LNCaP clone FGC (cell line): Measurements from ENCODE around the gene HLA-B.
"Not testable (repeated sequence)": the region's sequence is repeated elsewhere in the genome, so short reads cannot be mapped to it uniquely, and the experiment has no call there.

ENCODE experiments used
- DNase-seq: peaks from one replicate; pipeline ENCODE4 v3.0.0-alpha.2; 2011; ENCODE audit warnings: low read depth
- H3K4me3 ChIP-seq: 2 replicates; pipeline ENCODE4 v1.5.1; 2011; ENCODE audit warnings: mild to moderate bottlenecking, low read depth, low read length, control low read depth
- TF ChIP-seq, protein P1 (sequence below): IDR thresholded peaks from 2 replicates; pipeline ENCODE4 v1.5.1; 2012; ENCODE audit warnings: mild to moderate bottlenecking; ENCODE audit not compliant: control insufficient read depth, insufficient read depth; ENCODE audit errors: extremely low read depth

Gene HLA-B

DNA sequence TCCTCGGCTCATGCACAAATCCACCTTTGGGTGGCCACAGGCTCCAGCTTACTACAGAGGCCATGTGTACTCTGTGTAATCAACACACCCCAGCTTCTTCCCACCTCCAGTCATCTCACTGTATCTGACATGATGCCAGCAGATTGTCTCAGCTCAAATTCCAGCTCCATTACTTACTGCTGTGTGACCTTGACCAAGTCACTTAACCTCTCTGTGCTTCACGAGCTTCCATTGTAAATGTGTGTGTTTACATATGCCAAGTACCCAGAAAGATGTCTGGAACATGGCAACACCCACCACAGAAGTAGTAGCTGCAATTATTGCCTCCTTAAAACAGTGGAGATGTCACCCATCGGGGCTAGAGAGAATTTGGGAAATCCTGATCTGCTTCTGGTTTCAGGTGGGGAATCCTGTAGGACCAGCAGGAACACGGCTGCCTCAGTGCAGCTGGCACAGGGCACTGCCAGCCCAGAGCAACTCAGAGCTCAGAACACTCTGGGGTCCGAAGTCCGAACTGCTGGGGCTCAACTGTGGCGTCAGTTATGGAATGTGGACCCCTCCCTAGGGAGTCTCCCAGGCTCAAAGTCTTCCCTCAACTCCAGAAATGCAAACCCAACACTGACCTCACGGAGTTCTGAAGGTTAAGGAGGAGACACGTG is 21.2 kb upstream of the HLA-B start:
- DNase-seq: no peak
- H3K4me3 ChIP-seq: no peak overlapping the region
- TF ChIP-seq, protein P1, sequence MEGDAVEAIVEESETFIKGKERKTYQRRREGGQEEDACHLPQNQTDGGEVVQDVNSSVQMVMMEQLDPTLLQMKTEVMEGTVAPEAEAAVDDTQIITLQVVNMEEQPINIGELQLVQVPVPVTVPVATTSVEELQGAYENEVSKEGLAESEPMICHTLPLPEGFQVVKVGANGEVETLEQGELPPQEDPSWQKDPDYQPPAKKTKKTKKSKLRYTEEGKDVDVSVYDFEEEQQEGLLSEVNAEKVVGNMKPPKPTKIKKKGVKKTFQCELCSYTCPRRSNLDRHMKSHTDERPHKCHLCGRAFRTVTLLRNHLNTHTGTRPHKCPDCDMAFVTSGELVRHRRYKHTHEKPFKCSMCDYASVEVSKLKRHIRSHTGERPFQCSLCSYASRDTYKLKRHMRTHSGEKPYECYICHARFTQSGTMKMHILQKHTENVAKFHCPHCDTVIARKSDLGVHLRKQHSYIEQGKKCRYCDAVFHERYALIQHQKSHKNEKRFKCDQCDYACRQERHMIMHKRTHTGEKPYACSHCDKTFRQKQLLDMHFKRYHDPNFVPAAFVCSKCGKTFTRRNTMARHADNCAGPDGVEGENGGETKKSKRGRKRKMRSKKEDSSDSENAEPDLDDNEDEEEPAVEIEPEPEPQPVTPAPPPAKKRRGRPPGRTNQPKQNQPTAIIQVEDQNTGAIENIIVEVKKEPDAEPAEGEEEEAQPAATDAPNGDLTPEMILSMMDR: no peak

GRCh38 chr6:31377029-31377428 is 20.1 kb upstream of the HLA-B start:
- no peak overlapping the region for H3K4me3 ChIP-seq
- TF ChIP-seq, protein P1: no peak
- DNase-seq: no peak

- H3K4me3 ChIP-seq: no peak overlapping the region
- no peak for DNase-seq
- TF ChIP-seq, protein P1: no peak
These were observed 18.7 kb upstream of the HLA-B start for GRCh38 chr6:31375699-31376098.

GRCh38 chr6:31374118-31374517 is 17.1 kb upstream of the HLA-B start:
- H3K4me3 ChIP-seq, DNase-seq: not testable (repeated sequence)

GRCh38 chr6:31368461-31368860 is 11.5 kb upstream of the HLA-B start:
- TF ChIP-seq, protein P1: no peak
- H3K4me3 ChIP-seq: no peak overlapping the region
- DNase-seq: no peak

GRCh38 chr6:31366693-31367470 is 9.9 kb upstream of the HLA-B start:
- TF ChIP-seq, protein P1: peak; percentile 97
- peak overlapping the region; percentile 10; the same call in 1 of the 2 replicates for H3K4me3 ChIP-seq
- DNase-seq: peak; percentile 79

GRCh38 chr6:31365864-31366263 is 8.9 kb upstream of the HLA-B start:
- TF ChIP-seq, protein P1: no peak

More at GRCh38 chr6:31365864-31366263, 8.9 kb upstream of the HLA-B start:
- H3K4me3 ChIP-seq: no peak overlapping the region
- DNase-seq: no peak
